WTC11 (cell line): Measurements from ENCODE around the gene PSMG1. TPM values are rescaled to one million over a fixed set of nuclear protein-coding genes. Genes with fewer than 3 reads are reported as not detected.
A peak's percentile ranks its signal among the peaks of the same experiment; 100 is the strongest.

ENCODE experiments used
- EMX1 ChIP-seq: fragments of 250-450 bp; sonication (Bioruptor Pico); IDR thresholded peaks from 2 replicates; pipeline ENCODE4 v1.8.0; 2021; ENCODE audit warnings: mild to moderate bottlenecking
- GRHL2 ChIP-seq: fragments of 250-450 bp; sonication (Bioruptor Pico); IDR thresholded peaks from 2 replicates; pipeline ENCODE4 v1.8.0; 2022; ENCODE audit warnings: mild to moderate bottlenecking, moderate library complexity; ENCODE audit not compliant: insufficient replicate concordance, severe bottlenecking
- GTF2I ChIP-seq: fragments of 250-450 bp; sonication (Bioruptor Pico); conservative IDR thresholded peaks from 2 replicates; pipeline ENCODE4 v1.4.0; 2021; ENCODE audit warnings: mild to moderate bottlenecking
- MYBL2 ChIP-seq: sonication (generic); formaldehyde crosslinking; IDR thresholded peaks from 2 replicates; pipeline ENCODE4 v1.8.1; 2023; ENCODE audit warnings: mild to moderate bottlenecking, moderate library complexity, missing genetic modification reagents
- NR2C2 ChIP-seq: sonication (generic); formaldehyde crosslinking; IDR thresholded peaks from 2 replicates; pipeline ENCODE4 v1.8.0; 2022; ENCODE audit warnings: mild to moderate bottlenecking, missing genetic modification reagents
- NR3C1 ChIP-seq: sonication (generic); formaldehyde crosslinking; conservative IDR thresholded peaks from 2 replicates; pipeline ENCODE4 v1.8.1; 2023; ENCODE audit warnings: low read depth, mild to moderate bottlenecking, missing genetic modification reagents
- OVOL2 ChIP-seq: fragments of 250-450 bp; sonication (Bioruptor Pico); IDR thresholded peaks from 2 replicates; pipeline ENCODE4 v1.9.0; 2021; ENCODE audit warnings: mild to moderate bottlenecking, borderline replicate concordance
- RELA ChIP-seq: sonication (generic); formaldehyde crosslinking; IDR thresholded peaks from 2 replicates; pipeline ENCODE4 v1.8.1; 2022; ENCODE audit warnings: missing genetic modification reagents, mild to moderate bottlenecking, borderline replicate concordance
- SMAD4 ChIP-seq: sonication (generic); formaldehyde crosslinking; IDR thresholded peaks from 2 replicates; pipeline ENCODE4 v1.8.0; 2022; ENCODE audit warnings: mild to moderate bottlenecking, missing genetic modification reagents
- TP53 ChIP-seq: sonication (generic); formaldehyde crosslinking; IDR thresholded peaks from 2 replicates; pipeline ENCODE4 v1.8.1; 2023; ENCODE audit warnings: mild to moderate bottlenecking, missing genetic modification reagents
- ZNF219 ChIP-seq: sonication (generic); formaldehyde crosslinking; IDR thresholded peaks from 2 replicates; pipeline ENCODE4 v1.8.0; 2023; ENCODE audit warnings: missing genetic modification reagents, mild to moderate bottlenecking, borderline replicate concordance
- ZNF263 ChIP-seq: sonication (generic); formaldehyde crosslinking; IDR thresholded peaks from 2 replicates; pipeline ENCODE4 v1.8.1; 2022; ENCODE audit warnings: low read depth, mild to moderate bottlenecking, moderate library complexity, missing genetic modification reagents
- ZNF416 ChIP-seq: fragments of 250-450 bp; sonication (Bioruptor Pico); IDR thresholded peaks from 2 replicates; pipeline ENCODE4 v1.9.0; 2021; ENCODE audit warnings: mild to moderate bottlenecking, inconsistent platforms
- total RNA-seq: library from RNA; stranded (reverse); gene quantifications from 3 replicates; pipeline ENCODE4 v1.2.3, GENCODE V29; 2021
- TF ChIP-seq, protein P1 (sequence below): sonication (generic); formaldehyde crosslinking; IDR thresholded peaks from 2 replicates; pipeline ENCODE4 v1.8.1; 2023; ENCODE audit warnings: mild to moderate bottlenecking, moderate library complexity, missing genetic modification reagents
- TF ChIP-seq, protein P2 (sequence below): fragments of 250-450 bp; sonication (Bioruptor Pico); IDR thresholded peaks from 2 replicates; pipeline ENCODE4 v1.9.0; 2021; ENCODE audit warnings: mild to moderate bottlenecking
- TF ChIP-seq, protein P3 (sequence below): sonication (generic); formaldehyde crosslinking; IDR thresholded peaks from 2 replicates; pipeline ENCODE4 v1.8.0; 2022; ENCODE audit warnings: missing genetic modification reagents
- TF ChIP-seq, protein P4 (sequence below): sonication (generic); formaldehyde crosslinking; IDR thresholded peaks from 2 replicates; pipeline ENCODE4 v1.8.1; 2023; ENCODE audit warnings: mild to moderate bottlenecking, missing genetic modification reagents
- TF ChIP-seq, protein P5 (sequence below): fragments of 250-450 bp; sonication (Bioruptor Pico); IDR thresholded peaks from 2 replicates; pipeline ENCODE4 v1.9.0; 2021; ENCODE audit warnings: mild to moderate bottlenecking, borderline replicate concordance
- TF ChIP-seq, protein P6 (sequence below): sonication (generic); formaldehyde crosslinking; IDR thresholded peaks from 2 replicates; pipeline ENCODE4 v1.8.1; 2022; ENCODE audit warnings: mild to moderate bottlenecking, moderate library complexity, missing genetic modification reagents
- TF ChIP-seq, protein P7 (sequence below): sonication (generic); formaldehyde crosslinking; IDR thresholded peaks from 2 replicates; pipeline ENCODE4 v1.8.1; 2023; ENCODE audit warnings: mild to moderate bottlenecking, missing genetic modification reagents, moderate library complexity
- TF ChIP-seq, protein P8 (sequence below): sonication (generic); formaldehyde crosslinking; IDR thresholded peaks from 2 replicates; pipeline ENCODE4 v1.8.1; 2022; ENCODE audit warnings: missing genetic modification reagents, borderline replicate concordance

PSMG1 gene
- total RNA-seq, 1 experiment from 2014 or later = 70.4 TPM

DNA sequence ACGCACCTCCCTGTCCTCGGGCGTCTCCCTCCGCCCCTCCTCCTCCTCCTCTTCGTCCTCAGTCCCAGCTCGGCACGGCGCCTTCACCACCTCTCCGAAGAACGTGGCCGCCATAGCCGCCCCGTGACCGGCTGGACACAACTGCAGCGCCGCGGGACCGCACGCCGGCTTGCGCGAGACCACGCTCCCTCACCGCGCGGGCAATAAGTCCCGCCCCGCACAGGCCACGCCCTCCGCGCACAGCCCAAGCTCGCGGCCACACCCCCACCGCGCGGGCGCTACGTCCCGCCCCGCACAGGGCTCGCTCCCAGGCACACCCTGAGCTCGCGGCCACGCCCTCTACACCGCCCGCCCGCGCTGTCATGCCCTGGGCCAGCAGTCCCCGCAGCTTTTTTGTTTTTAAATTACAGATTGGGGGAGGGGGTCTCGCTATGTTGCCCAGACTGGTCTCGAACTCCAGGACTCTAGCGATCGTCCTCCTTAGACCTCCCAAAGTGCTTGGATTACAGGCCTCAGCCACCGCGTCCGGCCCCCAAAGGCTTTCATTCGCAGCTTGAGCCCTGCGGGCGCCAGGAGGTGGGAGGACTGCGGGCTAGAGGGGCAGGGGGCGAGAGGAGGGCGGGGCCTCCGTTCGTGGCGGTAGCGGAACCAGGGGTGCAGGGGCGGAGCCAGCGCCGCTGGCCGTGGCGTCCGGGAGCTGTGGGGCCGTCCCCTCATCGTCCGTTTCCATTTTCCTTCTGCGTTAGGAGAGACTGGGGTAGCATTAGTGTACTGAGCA lies at the start of gene PSMG1 (continued):
- TF ChIP-seq, protein P1, sequence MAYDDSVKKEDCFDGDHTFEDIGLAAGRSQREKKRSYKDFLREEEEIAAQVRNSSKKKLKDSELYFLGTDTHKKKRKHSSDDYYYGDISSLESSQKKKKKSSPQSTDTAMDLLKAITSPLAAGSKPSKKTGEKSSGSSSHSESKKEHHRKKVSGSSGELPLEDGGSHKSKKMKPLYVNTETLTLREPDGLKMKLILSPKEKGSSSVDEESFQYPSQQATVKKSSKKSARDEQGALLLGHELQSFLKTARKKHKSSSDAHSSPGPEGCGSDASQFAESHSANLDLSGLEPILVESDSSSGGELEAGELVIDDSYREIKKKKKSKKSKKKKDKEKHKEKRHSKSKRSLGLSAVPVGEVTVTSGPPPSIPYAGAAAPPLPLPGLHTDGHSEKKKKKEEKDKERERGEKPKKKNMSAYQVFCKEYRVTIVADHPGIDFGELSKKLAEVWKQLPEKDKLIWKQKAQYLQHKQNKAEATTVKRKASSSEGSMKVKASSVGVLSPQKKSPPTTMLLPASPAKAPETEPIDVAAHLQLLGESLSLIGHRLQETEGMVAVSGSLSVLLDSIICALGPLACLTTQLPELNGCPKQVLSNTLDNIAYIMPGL = peak; percentile 81
- no peak for TF ChIP-seq GTF2I (CRISPR knock-in tag)
- TF ChIP-seq, protein P2, sequence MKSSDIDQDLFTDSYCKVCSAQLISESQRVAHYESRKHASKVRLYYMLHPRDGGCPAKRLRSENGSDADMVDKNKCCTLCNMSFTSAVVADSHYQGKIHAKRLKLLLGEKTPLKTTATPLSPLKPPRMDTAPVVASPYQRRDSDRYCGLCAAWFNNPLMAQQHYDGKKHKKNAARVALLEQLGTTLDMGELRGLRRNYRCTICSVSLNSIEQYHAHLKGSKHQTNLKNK (CRISPR knock-in tag) = no peak
- TF ChIP-seq, protein P3, sequence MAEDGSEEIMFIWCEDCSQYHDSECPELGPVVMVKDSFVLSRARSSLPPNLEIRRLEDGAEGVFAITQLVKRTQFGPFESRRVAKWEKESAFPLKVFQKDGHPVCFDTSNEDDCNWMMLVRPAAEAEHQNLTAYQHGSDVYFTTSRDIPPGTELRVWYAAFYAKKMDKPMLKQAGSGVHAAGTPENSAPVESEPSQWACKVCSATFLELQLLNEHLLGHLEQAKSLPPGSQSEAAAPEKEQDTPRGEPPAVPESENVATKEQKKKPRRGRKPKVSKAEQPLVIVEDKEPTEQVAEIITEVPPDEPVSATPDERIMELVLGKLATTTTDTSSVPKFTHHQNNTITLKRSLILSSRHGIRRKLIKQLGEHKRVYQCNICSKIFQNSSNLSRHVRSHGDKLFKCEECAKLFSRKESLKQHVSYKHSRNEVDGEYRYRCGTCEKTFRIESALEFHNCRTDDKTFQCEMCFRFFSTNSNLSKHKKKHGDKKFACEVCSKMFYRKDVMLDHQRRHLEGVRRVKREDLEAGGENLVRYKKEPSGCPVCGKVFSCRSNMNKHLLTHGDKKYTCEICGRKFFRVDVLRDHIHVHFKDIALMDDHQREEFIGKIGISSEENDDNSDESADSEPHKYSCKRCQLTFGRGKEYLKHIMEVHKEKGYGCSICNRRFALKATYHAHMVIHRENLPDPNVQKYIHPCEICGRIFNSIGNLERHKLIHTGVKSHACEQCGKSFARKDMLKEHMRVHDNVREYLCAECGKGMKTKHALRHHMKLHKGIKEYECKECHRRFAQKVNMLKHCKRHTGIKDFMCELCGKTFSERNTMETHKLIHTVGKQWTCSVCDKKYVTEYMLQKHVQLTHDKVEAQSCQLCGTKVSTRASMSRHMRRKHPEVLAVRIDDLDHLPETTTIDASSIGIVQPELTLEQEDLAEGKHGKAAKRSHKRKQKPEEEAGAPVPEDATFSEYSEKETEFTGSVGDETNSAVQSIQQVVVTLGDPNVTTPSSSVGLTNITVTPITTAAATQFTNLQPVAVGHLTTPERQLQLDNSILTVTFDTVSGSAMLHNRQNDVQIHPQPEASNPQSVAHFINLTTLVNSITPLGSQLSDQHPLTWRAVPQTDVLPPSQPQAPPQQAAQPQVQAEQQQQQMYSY (CRISPR knock-in tag) = 0 out of 2 replicates have a peak, but pooled peaks have one; percentile 44
- TF ChIP-seq, protein P4, sequence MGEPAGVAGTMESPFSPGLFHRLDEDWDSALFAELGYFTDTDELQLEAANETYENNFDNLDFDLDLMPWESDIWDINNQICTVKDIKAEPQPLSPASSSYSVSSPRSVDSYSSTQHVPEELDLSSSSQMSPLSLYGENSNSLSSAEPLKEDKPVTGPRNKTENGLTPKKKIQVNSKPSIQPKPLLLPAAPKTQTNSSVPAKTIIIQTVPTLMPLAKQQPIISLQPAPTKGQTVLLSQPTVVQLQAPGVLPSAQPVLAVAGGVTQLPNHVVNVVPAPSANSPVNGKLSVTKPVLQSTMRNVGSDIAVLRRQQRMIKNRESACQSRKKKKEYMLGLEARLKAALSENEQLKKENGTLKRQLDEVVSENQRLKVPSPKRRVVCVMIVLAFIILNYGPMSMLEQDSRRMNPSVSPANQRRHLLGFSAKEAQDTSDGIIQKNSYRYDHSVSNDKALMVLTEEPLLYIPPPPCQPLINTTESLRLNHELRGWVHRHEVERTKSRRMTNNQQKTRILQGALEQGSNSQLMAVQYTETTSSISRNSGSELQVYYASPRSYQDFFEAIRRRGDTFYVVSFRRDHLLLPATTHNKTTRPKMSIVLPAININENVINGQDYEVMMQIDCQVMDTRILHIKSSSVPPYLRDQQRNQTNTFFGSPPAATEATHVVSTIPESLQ (CRISPR knock-in tag) = no peak
- no peak for TF ChIP-seq GRHL2 (CRISPR knock-in tag)
- no peak; the same call in 1 of the 2 replicates for TF ChIP-seq RELA (CRISPR knock-in tag)
- no peak for TF ChIP-seq NR3C1 (CRISPR knock-in tag)
- TF ChIP-seq, protein P5, sequence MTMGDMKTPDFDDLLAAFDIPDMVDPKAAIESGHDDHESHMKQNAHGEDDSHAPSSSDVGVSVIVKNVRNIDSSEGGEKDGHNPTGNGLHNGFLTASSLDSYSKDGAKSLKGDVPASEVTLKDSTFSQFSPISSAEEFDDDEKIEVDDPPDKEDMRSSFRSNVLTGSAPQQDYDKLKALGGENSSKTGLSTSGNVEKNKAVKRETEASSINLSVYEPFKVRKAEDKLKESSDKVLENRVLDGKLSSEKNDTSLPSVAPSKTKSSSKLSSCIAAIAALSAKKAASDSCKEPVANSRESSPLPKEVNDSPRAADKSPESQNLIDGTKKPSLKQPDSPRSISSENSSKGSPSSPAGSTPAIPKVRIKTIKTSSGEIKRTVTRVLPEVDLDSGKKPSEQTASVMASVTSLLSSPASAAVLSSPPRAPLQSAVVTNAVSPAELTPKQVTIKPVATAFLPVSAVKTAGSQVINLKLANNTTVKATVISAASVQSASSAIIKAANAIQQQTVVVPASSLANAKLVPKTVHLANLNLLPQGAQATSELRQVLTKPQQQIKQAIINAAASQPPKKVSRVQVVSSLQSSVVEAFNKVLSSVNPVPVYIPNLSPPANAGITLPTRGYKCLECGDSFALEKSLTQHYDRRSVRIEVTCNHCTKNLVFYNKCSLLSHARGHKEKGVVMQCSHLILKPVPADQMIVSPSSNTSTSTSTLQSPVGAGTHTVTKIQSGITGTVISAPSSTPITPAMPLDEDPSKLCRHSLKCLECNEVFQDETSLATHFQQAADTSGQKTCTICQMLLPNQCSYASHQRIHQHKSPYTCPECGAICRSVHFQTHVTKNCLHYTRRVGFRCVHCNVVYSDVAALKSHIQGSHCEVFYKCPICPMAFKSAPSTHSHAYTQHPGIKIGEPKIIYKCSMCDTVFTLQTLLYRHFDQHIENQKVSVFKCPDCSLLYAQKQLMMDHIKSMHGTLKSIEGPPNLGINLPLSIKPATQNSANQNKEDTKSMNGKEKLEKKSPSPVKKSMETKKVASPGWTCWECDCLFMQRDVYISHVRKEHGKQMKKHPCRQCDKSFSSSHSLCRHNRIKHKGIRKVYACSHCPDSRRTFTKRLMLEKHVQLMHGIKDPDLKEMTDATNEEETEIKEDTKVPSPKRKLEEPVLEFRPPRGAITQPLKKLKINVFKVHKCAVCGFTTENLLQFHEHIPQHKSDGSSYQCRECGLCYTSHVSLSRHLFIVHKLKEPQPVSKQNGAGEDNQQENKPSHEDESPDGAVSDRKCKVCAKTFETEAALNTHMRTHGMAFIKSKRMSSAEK (CRISPR knock-in tag) = peak; percentile 91
- peak; percentile 61; the same call in 1 of the 2 replicates for TF ChIP-seq NR2C2
- TF ChIP-seq, protein P6, sequence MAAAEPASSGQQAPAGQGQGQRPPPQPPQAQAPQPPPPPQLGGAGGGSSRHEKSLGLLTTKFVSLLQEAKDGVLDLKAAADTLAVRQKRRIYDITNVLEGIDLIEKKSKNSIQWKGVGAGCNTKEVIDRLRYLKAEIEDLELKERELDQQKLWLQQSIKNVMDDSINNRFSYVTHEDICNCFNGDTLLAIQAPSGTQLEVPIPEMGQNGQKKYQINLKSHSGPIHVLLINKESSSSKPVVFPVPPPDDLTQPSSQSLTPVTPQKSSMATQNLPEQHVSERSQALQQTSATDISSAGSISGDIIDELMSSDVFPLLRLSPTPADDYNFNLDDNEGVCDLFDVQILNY (CRISPR knock-in tag) = peak; percentile 94
- 0 out of 2 replicates have a peak, but pooled peaks have one; percentile 26 for TF ChIP-seq ZNF219
- TF ChIP-seq SMAD4 (CRISPR knock-in tag) = no peak
- no peak; the same call in 1 of the 2 replicates for TF ChIP-seq OVOL2 (CRISPR knock-in tag)
- TF ChIP-seq ZNF416 (CRISPR knock-in tag) = peak; percentile 75; the same call in 1 of the 2 replicates
- TF ChIP-seq MYBL2 (CRISPR knock-in tag) = peak; percentile 64; the same call in 1 of the 2 replicates
- TF ChIP-seq, protein P7, sequence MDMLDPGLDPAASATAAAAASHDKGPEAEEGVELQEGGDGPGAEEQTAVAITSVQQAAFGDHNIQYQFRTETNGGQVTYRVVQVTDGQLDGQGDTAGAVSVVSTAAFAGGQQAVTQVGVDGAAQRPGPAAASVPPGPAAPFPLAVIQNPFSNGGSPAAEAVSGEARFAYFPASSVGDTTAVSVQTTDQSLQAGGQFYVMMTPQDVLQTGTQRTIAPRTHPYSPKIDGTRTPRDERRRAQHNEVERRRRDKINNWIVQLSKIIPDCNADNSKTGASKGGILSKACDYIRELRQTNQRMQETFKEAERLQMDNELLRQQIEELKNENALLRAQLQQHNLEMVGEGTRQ (CRISPR knock-in tag) = peak; percentile 66
- no peak for TF ChIP-seq TP53 (CRISPR knock-in tag)
- peak; percentile 92 for TF ChIP-seq EMX1 (CRISPR knock-in tag)
- TF ChIP-seq, protein P8, sequence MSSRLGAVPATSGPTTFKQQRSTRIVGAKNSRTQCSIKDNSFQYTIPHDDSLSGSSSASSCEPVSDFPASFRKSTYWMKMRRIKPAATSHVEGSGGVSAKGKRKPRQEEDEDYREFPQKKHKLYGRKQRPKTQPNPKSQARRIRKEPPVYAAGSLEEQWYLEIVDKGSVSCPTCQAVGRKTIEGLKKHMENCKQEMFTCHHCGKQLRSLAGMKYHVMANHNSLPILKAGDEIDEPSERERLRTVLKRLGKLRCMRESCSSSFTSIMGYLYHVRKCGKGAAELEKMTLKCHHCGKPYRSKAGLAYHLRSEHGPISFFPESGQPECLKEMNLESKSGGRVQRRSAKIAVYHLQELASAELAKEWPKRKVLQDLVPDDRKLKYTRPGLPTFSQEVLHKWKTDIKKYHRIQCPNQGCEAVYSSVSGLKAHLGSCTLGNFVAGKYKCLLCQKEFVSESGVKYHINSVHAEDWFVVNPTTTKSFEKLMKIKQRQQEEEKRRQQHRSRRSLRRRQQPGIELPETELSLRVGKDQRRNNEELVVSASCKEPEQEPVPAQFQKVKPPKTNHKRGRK (CRISPR knock-in tag) = no peak
- no peak for TF ChIP-seq ZNF263 (CRISPR knock-in tag)
